Lower lobe of right lung (tissue), 2 donors: ENCODE results near the gene TRAP1. TPM values are rescaled to one million over a fixed set of nuclear protein-coding genes. Genes with fewer than 3 reads are reported as not detected.

Experiments
- ATAC-seq, 2 donors: fragments of 200-7000 bp; cut with Tn5 transposase; one replicate each; pipeline ENCODE4 v1.9.1; 2020 to 2022; ENCODE audit warnings: mild to moderate bottlenecking in 2 of 2, moderate library complexity in 2 of 2
- DNase-seq: peaks from one replicate; pipeline ENCODE4 v3.0.0-alpha.2; 2020
- H3K27ac ChIP-seq: fragments of 200-600 bp; one replicate; pipeline ENCODE4 v1.8.0; 2022
- H3K27me3 ChIP-seq: fragments of 200-600 bp; one replicate; pipeline ENCODE4 v1.8.0; 2022; ENCODE audit warnings: low read depth
- H3K36me3 ChIP-seq: fragments of 200-600 bp; one replicate; pipeline ENCODE4 v1.8.0; 2022; ENCODE audit warnings: mild to moderate bottlenecking
- H3K4me1 ChIP-seq: fragments of 200-600 bp; one replicate; pipeline ENCODE4 v1.8.0; 2022
- H3K4me3 ChIP-seq: fragments of 200-600 bp; one replicate; pipeline ENCODE4 v1.8.0; 2022; ENCODE audit warnings: mild to moderate bottlenecking
- H3K9me3 ChIP-seq: fragments of 200-600 bp; one replicate; pipeline ENCODE4 v1.8.0; 2022
- CTCF ChIP-seq: fragments of 200-600 bp; IDR thresholded peaks from one replicate; pipeline ENCODE4 v1.8.0; 2022; ENCODE audit warnings: antibody characterized with exemption, mild to moderate bottlenecking
- intact Hi-C: fragments of 100-400 bp; cut with DNase I; formaldehyde crosslinking; loops from one replicate; pipeline ENCODE4 v1.11.0; 2022
- total RNA-seq: library from RNA; stranded (reverse); fragmentation: NEBNext Ultra II Directional; extraction: Animal tissue kit (Norgen Biotek cat#: 25700); gene quantifications from one replicate; pipeline ENCODE4 v1.2.1, GENCODE V29; 2021
- donor health status: DM: no; HTN: yes; CAD: no; lungs with severe emphysema.

The TRAP1 gene
- total RNA-seq, 1 donor from 2014 or later, result 51.8 TPM

DNA sequence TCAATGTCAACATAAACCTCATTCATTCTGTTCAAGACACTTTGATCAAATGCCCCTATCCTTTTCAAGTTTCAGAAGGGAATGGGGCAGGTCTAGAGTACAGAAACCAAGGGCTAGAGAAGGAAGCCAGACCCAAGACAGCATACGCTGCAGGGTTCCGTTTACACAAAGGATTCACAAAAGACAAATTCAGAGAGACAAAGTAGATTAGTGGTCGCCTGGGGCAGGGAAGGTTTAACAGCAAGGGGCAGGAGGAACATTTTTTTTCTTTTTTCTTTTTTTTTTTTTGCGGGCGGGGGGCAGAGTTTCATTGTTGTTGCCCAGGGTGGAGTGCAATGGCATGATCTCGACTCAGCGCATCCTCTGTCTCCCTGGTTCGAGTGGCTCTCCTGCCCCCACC, 19.9 kb upstream of the TRAP1 start:
- DNase-seq (no peak), ATAC-seq (no peak)
- Histone ChIP-seq H3K27me3 (no peaks in the 10 kb centered on the region), H3K4me3 (no peak overlapping the region), H3K36me3 (peaks cover 99% of the 10 kb centered on the region), H3K9me3 (no peaks in the 10 kb centered on the region), H3K4me1 (no peaks in the 10 kb centered on the region), H3K27ac (no peak overlapping the region)
- TF ChIP-seq CTCF, result no peak
- intact Hi-C loops, result no loop called here

GRCh38 chr16:3736116-3736515, 18.8 kb upstream of the TRAP1 start:
- Histone ChIP-seq H3K27me3 (no peaks in the 10 kb centered on the region), H3K4me3 (no peak overlapping the region), H3K36me3 (peaks cover 99% of the 10 kb centered on the region), H3K27ac (no peak overlapping the region), H3K4me1 (no peaks in the 10 kb centered on the region), H3K9me3 (no peaks in the 10 kb centered on the region)
- intact Hi-C loops, result no loop called here
- DNase-seq, result no peak
- no peak for ATAC-seq
- no peak for TF ChIP-seq CTCF

DNA sequence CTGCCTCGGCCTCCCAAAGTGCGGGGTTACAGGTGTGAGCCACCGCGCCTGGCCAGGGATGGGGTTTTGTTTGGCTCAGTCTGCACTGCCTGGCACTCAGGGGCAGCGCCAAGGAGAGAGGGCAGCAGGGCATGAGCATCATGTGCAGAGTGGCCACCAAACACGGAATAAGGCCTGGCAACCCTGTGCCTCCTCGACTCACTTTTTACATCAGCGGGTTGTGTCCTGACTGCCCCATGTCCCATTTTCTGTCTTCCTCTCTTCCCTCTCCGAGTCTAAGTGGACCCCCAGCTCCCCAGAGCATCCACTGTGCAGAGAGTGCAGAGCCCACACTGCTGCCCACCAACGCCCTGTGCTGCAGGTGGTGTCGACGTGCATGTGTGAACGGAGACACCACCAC, 18.2 kb upstream of the TRAP1 start:
- Histone ChIP-seq H3K27me3 (no peaks in the 10 kb centered on the region), H3K36me3 (peaks cover 99% of the 10 kb centered on the region), H3K27ac (no peak overlapping the region), H3K4me1 (no peaks in the 10 kb centered on the region), H3K4me3 (no peak overlapping the region), H3K9me3 (no peaks in the 10 kb centered on the region)
- TF ChIP-seq CTCF, result no peak
- no peak for ATAC-seq
- DNase-seq, result no peak
- intact Hi-C loops, result no loop called here

DNA sequence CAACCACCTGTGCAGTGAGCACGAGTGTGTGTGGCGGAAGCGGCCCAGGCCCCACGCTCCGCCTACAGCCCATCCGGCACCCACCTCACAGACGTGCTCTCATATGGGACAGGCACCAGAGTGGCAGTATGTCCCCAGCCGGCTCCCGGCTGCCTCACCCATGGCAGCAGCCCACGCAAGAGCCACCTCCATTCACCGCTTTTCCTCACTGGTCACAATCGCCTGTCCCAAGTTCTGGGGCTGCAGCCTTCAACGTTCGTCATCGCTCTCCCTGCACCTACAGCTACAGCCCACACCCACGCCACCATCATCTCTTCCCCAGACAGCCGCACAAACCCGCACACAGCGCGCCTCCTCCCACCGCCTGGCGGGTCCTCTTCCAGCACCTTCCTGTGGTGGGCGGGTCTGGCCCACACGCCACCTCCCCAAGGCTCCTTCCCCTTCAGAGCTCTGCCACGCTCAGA, 17.5 kb upstream of the TRAP1 start:
- H3K9me3 ChIP-seq, result no peaks in the 10 kb centered on the region
- H3K27me3 ChIP-seq, result no peaks in the 10 kb centered on the region
- TF ChIP-seq CTCF, result no peak
- no peak for DNase-seq
- H3K36me3 ChIP-seq, result peaks cover 99% of the 10 kb centered on the region
- H3K27ac ChIP-seq, result no peak overlapping the region
- H3K4me3 ChIP-seq, result no peak overlapping the region
- no peak for ATAC-seq
- intact Hi-C loops, result no loop called here
- no peaks in the 10 kb centered on the region for H3K4me1 ChIP-seq

GRCh38 chr16:3734084-3734757, 16.9 kb upstream of the TRAP1 start:
- no peak for ATAC-seq
- Histone ChIP-seq H3K27ac (no peak overlapping the region), H3K9me3 (no peaks in the 10 kb centered on the region), H3K36me3 (peaks cover 99% of the 10 kb centered on the region), H3K4me3 (no peak overlapping the region), H3K27me3 (no peaks in the 10 kb centered on the region), H3K4me1 (no peaks in the 10 kb centered on the region)
- no peak for TF ChIP-seq CTCF
- intact Hi-C loops, result no loop called here
- DNase-seq, result no peak
